Measurements from ENCODE around the gene ZFHX3. TPM values are rescaled to one million over a fixed set of nuclear protein-coding genes. Genes with fewer than 3 reads are reported as not detected.
A peak's percentile ranks its signal among the peaks of the same experiment; 100 is the strongest.

ZFHX3 gene
- total and polyA plus RNA-seq, 2 donors (not counting 3 experiments of a cell fraction or from before 2014, with no cell fraction given): 3.7 to 18.8 TPM

DNA sequence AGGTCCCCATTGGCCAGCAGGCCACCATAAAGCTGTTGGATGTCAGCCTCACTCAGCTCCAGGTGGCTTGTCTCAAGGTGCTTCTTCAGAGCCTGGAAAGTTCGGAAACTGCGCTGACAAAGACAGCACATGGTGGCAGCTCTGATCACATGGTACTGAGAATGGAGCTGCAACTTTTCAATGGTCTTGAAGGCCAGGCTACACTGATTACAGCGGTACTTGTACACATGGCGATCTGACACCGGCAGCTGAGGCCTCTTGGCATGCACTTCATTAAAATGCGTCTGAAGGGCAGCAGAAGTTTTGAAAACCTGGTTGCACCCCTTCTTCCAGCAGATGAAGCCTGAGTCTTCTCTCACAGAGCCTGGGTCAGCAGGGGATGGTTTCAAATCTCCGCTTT, 249.7 kb downstream of the ZFHX3 start:
- H3K27me3 ChIP-seq (ENCODE audit: control insufficient read depth in 2 of 2, insufficient read depth in 2 of 2, low read length in 2 of 2): no peaks in the 10 kb centered on the region
- no peak overlapping the region for H3K4me2 ChIP-seq (ENCODE audit: insufficient read depth, low read length)
- TF ChIP-seq JUN (IDR thresholded peaks at IDR 0.05; ENCODE audit: borderline replicate concordance, insufficient read depth, insufficient read length, low read depth) (no peak), GATA2 (IDR thresholded peaks at IDR 0.05; ENCODE audit: insufficient read depth, insufficient read length, low read depth, low read length) (no peak), POLR2AphosphoS5 (IDR thresholded peaks at IDR 0.05; ENCODE audit: insufficient read depth, low read depth, low read length) (no peak), POLR2A (IDR thresholded peaks at IDR 0.05; ENCODE audit: low read depth, low read length) (no peak), EZH2 (IDR thresholded peaks at IDR 0.05; ENCODE audit: borderline replicate concordance, low read depth, low read length, severe bottlenecking) (no peak)
- TF ChIP-seq, protein P1, sequence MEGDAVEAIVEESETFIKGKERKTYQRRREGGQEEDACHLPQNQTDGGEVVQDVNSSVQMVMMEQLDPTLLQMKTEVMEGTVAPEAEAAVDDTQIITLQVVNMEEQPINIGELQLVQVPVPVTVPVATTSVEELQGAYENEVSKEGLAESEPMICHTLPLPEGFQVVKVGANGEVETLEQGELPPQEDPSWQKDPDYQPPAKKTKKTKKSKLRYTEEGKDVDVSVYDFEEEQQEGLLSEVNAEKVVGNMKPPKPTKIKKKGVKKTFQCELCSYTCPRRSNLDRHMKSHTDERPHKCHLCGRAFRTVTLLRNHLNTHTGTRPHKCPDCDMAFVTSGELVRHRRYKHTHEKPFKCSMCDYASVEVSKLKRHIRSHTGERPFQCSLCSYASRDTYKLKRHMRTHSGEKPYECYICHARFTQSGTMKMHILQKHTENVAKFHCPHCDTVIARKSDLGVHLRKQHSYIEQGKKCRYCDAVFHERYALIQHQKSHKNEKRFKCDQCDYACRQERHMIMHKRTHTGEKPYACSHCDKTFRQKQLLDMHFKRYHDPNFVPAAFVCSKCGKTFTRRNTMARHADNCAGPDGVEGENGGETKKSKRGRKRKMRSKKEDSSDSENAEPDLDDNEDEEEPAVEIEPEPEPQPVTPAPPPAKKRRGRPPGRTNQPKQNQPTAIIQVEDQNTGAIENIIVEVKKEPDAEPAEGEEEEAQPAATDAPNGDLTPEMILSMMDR (IDR thresholded peaks at IDR 0.05; ENCODE audit: extremely low read depth in 1 of 2, insufficient read depth in 1 of 2, low read depth in 1 of 2, low read length in 2 of 2): no peak
- TF ChIP-seq, protein P2, sequence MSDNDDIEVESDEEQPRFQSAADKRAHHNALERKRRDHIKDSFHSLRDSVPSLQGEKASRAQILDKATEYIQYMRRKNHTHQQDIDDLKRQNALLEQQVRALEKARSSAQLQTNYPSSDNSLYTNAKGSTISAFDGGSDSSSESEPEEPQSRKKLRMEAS (IDR thresholded peaks at IDR 0.05; ENCODE audit: insufficient read depth, insufficient read length): peak; percentile 8
- no peak overlapping the region for H3K27ac ChIP-seq (ENCODE audit: insufficient read depth, low read depth, low read length)
- no peak overlapping the region for H2AFZ ChIP-seq (ENCODE audit: low read depth, low read length)
- no peaks in the 10 kb centered on the region for H4K20me1 ChIP-seq (replicated peaks; ENCODE audit: control insufficient read depth, extremely low read depth, insufficient read depth, low read length)
- H3K4me3 ChIP-seq (replicated peaks in 1 of 3; ENCODE audit: insufficient read depth in 1 of 3, low read depth in 1 of 3, low read length in 3 of 3): no peak overlapping the region
- no peak for DNase-seq (ENCODE audit: low read depth, low spot score)
- CTCF ChIA-PET: interaction anchor here (0.5 to 0.7 kb wide), 3 partner anchors 59 to 245 kb away, joined by 3 read pairs; no protein-coding TSS in a partner anchor
- dilution Hi-C loops (cut with MboI; ENCODE audit: extremely low pct_ligation_motif_present, low sequenced_read_pairs): no loop called here
- H3K9me1 ChIP-seq (replicated peaks; ENCODE audit: control insufficient read depth, extremely low read depth, insufficient read depth, low read length): no peaks in the 10 kb centered on the region
- no peak for FAIRE-seq
- intact Hi-C loops (cut with micrococcal nuclease): no loop called here
- H3K36me3 ChIP-seq (ENCODE audit: control insufficient read depth in 2 of 2, extremely low read depth in 1 of 2, insufficient read depth in 2 of 2, low read length in 2 of 2): peaks cover 3 to 27% of the 10 kb centered on the region in 2 experiments
- no peaks in the 10 kb centered on the region for H3K79me2 ChIP-seq (ENCODE audit: control insufficient read depth, insufficient read depth, low read length)
- no peaks in the 10 kb centered on the region for H3K4me1 ChIP-seq (ENCODE audit: control insufficient read depth, extremely low read depth, insufficient read depth, low read length)
- POLR2A ChIA-PET: no interaction called here
- BruUV-seq (replicated peaks): no TSS peak
- no peak overlapping the region for H3K9ac ChIP-seq (replicated peaks; ENCODE audit: extremely low read depth, insufficient read depth, low read length)
- H3K9me3 ChIP-seq (replicated peaks; ENCODE audit: control insufficient read depth, insufficient read depth, low read length): no peaks in the 10 kb centered on the region

Data from endothelial cell of umbilical vein (primary cell).